ENCODE results near the gene WDR31. TPM values are rescaled to one million over a fixed set of nuclear protein-coding genes. Genes with fewer than 3 reads are reported as not detected.
A peak's percentile ranks its signal among the peaks of the same experiment; 100 is the strongest.

Gene WDR31
- total and polyA plus RNA-seq, 8 donors, result 0.29 to 5.0 (median 1.3) TPM; not detected in 1

DNA sequence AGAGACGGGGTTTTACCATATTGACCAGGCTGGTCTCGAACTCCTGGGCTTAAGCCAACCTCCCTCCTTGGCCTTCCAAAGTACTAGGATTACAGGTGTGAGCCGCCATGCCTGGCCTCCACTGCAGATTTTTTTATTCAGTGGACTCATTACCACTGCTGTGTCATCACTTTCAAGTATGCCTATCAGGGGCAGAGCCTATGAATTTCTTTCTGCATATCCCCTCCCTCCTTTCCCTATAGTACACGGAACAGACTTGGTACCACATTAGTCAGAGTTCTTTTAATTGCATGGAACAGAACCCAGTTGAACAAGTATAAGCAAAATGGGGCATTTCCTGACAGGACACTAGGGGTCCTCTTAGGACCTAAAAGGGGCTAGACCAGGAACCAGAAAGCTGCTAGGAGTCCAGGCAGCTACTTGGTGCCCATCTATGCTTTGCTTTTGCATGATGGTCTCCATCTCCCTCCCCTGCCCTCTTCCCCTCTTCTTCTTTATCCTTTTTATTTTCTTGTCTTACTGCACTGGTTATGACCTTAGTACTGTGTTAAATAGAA lies 15.0 kb upstream of the WDR31 start:
- WGBS, 5 donors, result 81 to 94% (median 90%) methylated on average over 4 of the region's 4 CpGs
- TF ChIP-seq, protein P1, sequence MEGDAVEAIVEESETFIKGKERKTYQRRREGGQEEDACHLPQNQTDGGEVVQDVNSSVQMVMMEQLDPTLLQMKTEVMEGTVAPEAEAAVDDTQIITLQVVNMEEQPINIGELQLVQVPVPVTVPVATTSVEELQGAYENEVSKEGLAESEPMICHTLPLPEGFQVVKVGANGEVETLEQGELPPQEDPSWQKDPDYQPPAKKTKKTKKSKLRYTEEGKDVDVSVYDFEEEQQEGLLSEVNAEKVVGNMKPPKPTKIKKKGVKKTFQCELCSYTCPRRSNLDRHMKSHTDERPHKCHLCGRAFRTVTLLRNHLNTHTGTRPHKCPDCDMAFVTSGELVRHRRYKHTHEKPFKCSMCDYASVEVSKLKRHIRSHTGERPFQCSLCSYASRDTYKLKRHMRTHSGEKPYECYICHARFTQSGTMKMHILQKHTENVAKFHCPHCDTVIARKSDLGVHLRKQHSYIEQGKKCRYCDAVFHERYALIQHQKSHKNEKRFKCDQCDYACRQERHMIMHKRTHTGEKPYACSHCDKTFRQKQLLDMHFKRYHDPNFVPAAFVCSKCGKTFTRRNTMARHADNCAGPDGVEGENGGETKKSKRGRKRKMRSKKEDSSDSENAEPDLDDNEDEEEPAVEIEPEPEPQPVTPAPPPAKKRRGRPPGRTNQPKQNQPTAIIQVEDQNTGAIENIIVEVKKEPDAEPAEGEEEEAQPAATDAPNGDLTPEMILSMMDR (IDR thresholded peaks at IDR 0.05), result peak in 1 of 7 experiments; percentile 7
- TF ChIP-seq EP300 (IDR thresholded peaks at IDR 0.05), result no peak
- peaks cover 0 to 11% (median 0%) of the 10 kb centered on the region in 3 donors for H3K27me3 ChIP-seq

DNA sequence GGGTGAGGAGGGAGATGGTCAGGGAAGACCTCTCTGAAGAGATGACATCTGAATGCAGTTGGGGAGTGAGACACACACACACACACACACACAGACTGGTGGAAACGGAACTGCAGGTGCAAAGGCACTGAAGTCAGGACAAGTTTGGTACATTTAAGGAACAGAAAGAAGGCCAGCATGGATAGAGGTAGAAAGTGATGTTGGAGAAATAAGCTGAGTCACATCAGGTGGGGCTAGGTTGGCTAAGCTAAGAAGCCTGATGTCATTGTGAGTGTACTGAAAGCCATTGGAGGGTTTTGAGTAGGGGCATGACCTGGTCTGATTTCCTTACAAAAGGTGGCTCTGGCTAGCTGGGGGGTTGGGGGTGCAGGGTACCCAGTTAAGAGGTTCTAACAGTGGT lies 12.3 kb upstream of the WDR31 start:
- no peak overlapping the region for H3K4me3 ChIP-seq
- no peak for TF ChIP-seq POLR2A (IDR thresholded peaks at IDR 0.05)
- TF ChIP-seq POLR2AphosphoS5 (IDR thresholded peaks at IDR 0.05), result no peak
- TF ChIP-seq, protein P1 (IDR thresholded peaks at IDR 0.05), result no peak
- no peak for TF ChIP-seq EP300 (IDR thresholded peaks at IDR 0.05)
- intact Hi-C loops (cut with DNase I; ENCODE audit: low total_unique reads), result no loop called here
- no peak overlapping the region for H3K27ac ChIP-seq
- 64 to 79% (median 71%) methylated on average over 1 of the region's 1 CpG for WGBS, 5 donors
- no peaks in the 10 kb centered on the region for H3K9me3 ChIP-seq
- H3K4me1 ChIP-seq, result peaks cover 5 to 39% (median 27%) of the 10 kb centered on the region in 4 donors
- H3K27me3 ChIP-seq, result peaks cover 0 to 19% (median 0%) of the 10 kb centered on the region in 3 donors
- H3K36me3 ChIP-seq, result peaks cover 0 to 12% (median 2%) of the 10 kb centered on the region in 4 donors
- DNase-seq, result no peak

More for the DNA sequence above, 15.0 kb upstream of the WDR31 start:
- Histone ChIP-seq H3K36me3 (peaks cover 0 to 17% (median 2%) of the 10 kb centered on the region in 4 donors), H3K4me1 (peaks cover 2 to 39% (median 26%) of the 10 kb centered on the region in 4 donors), H3K27ac (no peak overlapping the region), H3K9me3 (no peaks in the 10 kb centered on the region), H3K4me3 (no peak overlapping the region)
- no peak for DNase-seq
- intact Hi-C loops (cut with DNase I; ENCODE audit: low total_unique reads), result no loop called here

DNA sequence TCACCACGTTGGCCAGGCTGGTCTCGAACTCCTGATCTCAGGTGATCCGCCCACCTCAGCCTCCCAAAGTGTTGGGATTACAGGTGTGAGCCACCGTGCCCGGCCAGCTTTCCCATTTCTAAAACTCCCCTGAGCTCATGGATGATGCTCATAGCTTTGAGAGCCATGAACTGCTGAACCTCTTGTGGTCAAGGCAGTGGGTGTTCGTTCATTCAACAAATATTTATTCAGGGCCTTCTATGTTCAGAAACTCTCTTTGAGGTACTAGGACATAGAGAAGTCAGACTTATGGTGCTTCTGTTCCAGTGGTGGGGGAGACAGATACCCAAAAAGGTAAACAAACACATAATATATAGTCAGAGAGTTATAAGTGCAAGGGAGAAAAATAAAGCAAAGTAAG lies 11.9 kb upstream of the WDR31 start:
- no peak for TF ChIP-seq EP300 (IDR thresholded peaks at IDR 0.05)
- no peak for TF ChIP-seq POLR2A (IDR thresholded peaks at IDR 0.05)
- TF ChIP-seq, protein P1 (IDR thresholded peaks at IDR 0.05), result no peak
- TF ChIP-seq POLR2AphosphoS5 (IDR thresholded peaks at IDR 0.05), result no peak

DNA sequence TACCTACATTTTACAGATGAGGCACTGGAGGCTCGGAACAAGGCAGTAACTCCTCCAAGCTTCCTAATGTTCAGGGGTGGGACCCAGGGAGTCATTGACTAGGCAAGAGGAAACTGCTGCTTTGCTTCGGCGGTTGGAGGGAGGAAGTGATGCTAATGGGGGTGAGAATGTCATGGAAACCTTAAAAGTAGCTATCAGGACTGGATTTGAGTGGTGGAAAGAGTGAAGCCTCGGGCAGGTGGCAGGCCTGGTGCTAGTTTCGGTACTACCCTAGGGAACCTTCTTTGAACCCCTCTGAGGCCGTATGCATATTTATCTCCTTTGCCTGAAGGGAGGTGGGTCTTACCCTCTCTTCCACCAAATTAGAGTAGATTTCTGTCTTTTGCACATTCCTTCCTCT lies 10.9 kb upstream of the WDR31 start:
- Histone ChIP-seq H3K27ac (peak overlapping the region in 4 of 5 donors; percentile 2 to 83 (median 76)), H3K4me3 (peak overlapping the region in 1 of 4 donors; percentile 73), H3K9me3 (no peaks in the 10 kb centered on the region), H3K36me3 (peaks cover 0 to 11% (median 2%) of the 10 kb centered on the region in 4 donors), H3K4me1 (peaks cover 5 to 29% (median 25%) of the 10 kb centered on the region in 4 donors), H3K27me3 (peaks cover 0 to 19% (median 0%) of the 10 kb centered on the region in 3 donors)
- peak in 1 of 2 donors; percentile 48 for DNase-seq
- TF ChIP-seq POLR2AphosphoS5 (IDR thresholded peaks at IDR 0.05) (no peak), EP300 (IDR thresholded peaks at IDR 0.05) (no peak), POLR2A (IDR thresholded peaks at IDR 0.05) (no peak)
- TF ChIP-seq, protein P1 (IDR thresholded peaks at IDR 0.05), result no peak
- intact Hi-C loops (cut with DNase I; ENCODE audit: low total_unique reads), result no loop called here
- 50 to 61% (median 52%) methylated on average over 6 of the region's 6 CpGs for WGBS, 5 donors

More for the DNA sequence above, 11.9 kb upstream of the WDR31 start:
- peak overlapping the region in 2 of 5 donors; percentile 39 to 83 for H3K27ac ChIP-seq
- DNase-seq, result no peak
- peaks cover 0 to 19% (median 0%) of the 10 kb centered on the region in 3 donors for H3K27me3 ChIP-seq
- peaks cover 0 to 12% (median 2%) of the 10 kb centered on the region in 4 donors for H3K36me3 ChIP-seq
- no peaks in the 10 kb centered on the region for H3K9me3 ChIP-seq
- intact Hi-C loops (cut with DNase I; ENCODE audit: low total_unique reads), result no loop called here
- WGBS, 5 donors, result 63 to 81% (median 79%) methylated on average over 6 of the region's 6 CpGs
- peaks cover 5 to 35% (median 27%) of the 10 kb centered on the region in 4 donors for H3K4me1 ChIP-seq
- no peak overlapping the region for H3K4me3 ChIP-seq

Data from stomach (tissue), 9 donors.